HL-60 (cell line): ENCODE results near the gene PGLYRP1.

Experiments
- POLR2AphosphoS5 ChIP-seq: IDR thresholded peaks from 2 replicates; pipeline ENCODE4 v1.6.1; 2012; ENCODE audit warnings: low read depth
- TF ChIP-seq, protein P1 (sequence below): IDR thresholded peaks from one replicate; pipeline ENCODE4 v1.5.1; 2011; ENCODE audit warnings: low read length, control low read depth, inconsistent platforms; ENCODE audit not compliant: insufficient read depth

DNA sequence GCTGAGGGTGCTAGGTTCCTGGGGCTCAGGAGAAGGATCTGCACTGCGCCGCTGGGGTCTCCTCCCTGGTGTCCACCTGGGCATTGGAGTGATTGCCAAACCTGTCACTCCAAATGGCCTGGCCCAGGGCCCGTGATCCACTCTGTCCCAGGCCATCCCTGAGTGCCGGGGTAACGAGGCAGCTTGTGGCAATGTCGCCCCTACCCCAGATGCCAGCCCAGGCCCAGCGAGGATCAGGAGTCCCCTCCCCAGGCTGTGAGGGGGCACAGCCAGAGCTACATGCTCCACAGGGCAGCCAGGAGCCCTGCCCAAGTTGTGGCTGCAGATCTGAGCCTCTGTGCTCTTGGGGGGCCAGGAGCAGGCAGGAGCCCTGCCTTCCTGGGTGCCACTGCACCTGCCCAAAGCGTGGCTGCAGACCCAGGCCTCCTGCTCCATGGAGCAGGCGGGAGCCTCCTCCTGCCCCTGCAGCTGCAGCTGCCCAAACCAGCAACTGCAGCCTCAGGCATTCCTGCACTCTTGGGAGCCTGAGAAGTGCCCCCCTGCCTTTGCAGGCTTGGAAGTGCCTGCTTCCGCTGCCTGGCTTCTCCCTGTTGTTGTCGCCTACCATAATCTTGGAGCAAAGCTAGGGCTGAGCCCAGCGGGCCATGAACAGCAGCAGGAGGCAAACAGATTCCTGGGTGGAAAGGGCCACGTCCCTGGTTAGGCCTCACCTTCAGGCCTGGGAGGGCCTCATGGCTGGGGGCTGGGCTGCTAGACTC is 13.3 kb upstream of the PGLYRP1 start:
- TF ChIP-seq, protein P1, sequence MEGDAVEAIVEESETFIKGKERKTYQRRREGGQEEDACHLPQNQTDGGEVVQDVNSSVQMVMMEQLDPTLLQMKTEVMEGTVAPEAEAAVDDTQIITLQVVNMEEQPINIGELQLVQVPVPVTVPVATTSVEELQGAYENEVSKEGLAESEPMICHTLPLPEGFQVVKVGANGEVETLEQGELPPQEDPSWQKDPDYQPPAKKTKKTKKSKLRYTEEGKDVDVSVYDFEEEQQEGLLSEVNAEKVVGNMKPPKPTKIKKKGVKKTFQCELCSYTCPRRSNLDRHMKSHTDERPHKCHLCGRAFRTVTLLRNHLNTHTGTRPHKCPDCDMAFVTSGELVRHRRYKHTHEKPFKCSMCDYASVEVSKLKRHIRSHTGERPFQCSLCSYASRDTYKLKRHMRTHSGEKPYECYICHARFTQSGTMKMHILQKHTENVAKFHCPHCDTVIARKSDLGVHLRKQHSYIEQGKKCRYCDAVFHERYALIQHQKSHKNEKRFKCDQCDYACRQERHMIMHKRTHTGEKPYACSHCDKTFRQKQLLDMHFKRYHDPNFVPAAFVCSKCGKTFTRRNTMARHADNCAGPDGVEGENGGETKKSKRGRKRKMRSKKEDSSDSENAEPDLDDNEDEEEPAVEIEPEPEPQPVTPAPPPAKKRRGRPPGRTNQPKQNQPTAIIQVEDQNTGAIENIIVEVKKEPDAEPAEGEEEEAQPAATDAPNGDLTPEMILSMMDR: no peak
- no peak for TF ChIP-seq POLR2AphosphoS5
